Measurements from ENCODE around the gene TSPAN18. TPM values are rescaled to one million over a fixed set of nuclear protein-coding genes. Genes with fewer than 3 reads are reported as not detected.

TSPAN18 gene
- total and polyA plus RNA-seq, 2 experiments from 2014 or later = 6.0 to 10.6 TPM

GRCh38 chr11:44930588-44931302 lies 204.0 kb downstream of the TSPAN18 start:
- ATAC-seq (no peak; the same call in 2 of the 3 replicates), DNase-seq (ENCODE audit: low spot score) (no peak)
- H3K36me3 Mint-ChIP-seq (ENCODE audit: low read depth) = peaks cover 9% of the 10 kb centered on the region; the same call in 1 of the 3 replicates
- Histone ChIP-seq H4K20me1 (replicated peaks; ENCODE audit: insufficient read depth) (no peaks in the 10 kb centered on the region), H2AFZ (no peak overlapping the region), H3K36me3 (ENCODE audit: insufficient read depth) (no peaks in the 10 kb centered on the region), H3K27ac (ENCODE audit: low read depth) (no peak overlapping the region), H3K4me1 (ENCODE audit: insufficient read depth) (peaks cover 16% of the 10 kb centered on the region), H3F3A (replicated peaks; ENCODE audit: low read depth) (no peaks in the 10 kb centered on the region), H3K4me2 (0 out of 2 replicates have a peak overlapping the region, but pooled peaks have one; percentile 32), H3K4me3 (no peak overlapping the region), H3K9me2 (ENCODE audit: insufficient read depth) (no peaks in the 10 kb centered on the region), H3K27me3 (ENCODE audit: insufficient read depth) (no peaks in the 10 kb centered on the region), H3K79me2 (replicated peaks; ENCODE audit: insufficient read depth) (no peaks in the 10 kb centered on the region)
- H3K9me3 Mint-ChIP-seq = no peaks in the 10 kb centered on the region
- peaks cover 39% of the 10 kb centered on the region for H3K4me1 Mint-ChIP-seq
- H3K27ac Mint-ChIP-seq = no peak overlapping the region
- TF ChIP-seq REST (IDR thresholded peaks at IDR 0.05; ENCODE audit: unreplicated experiment) (no peak), CTCF (conservative IDR thresholded peaks at IDR 0.05; ENCODE audit: low read depth in 2 of 2) (no peak), ZNF331 (CRISPR knock-in tag; IDR thresholded peaks at IDR 0.05; ENCODE audit: low read depth) (no peak), CREB1 (CRISPR knock-in tag; IDR thresholded peaks at IDR 0.05; ENCODE audit: low read depth) (no peak), NANOG (IDR thresholded peaks at IDR 0.05; ENCODE audit: borderline replicate concordance) (no peak), ZNF462 (CRISPR knock-in tag; IDR thresholded peaks at IDR 0.05) (no peak), ETS1 (IDR thresholded peaks at IDR 0.05) (no peak), ZNF114 (CRISPR knock-in tag; IDR thresholded peaks at IDR 0.05) (no peak), EZH2phosphoT487 (IDR thresholded peaks at IDR 0.05; ENCODE audit: unreplicated experiment) (no peak), STAT1 (IDR thresholded peaks at IDR 0.05; ENCODE audit: unreplicated experiment) (no peak), EZH2 (IDR thresholded peaks at IDR 0.05; ENCODE audit: low read depth, unreplicated experiment) (no peak), JUNB (IDR thresholded peaks at IDR 0.05; ENCODE audit: unreplicated experiment) (no peak), POLR2AphosphoS5 (IDR thresholded peaks at IDR 0.05; ENCODE audit: low read depth) (no peak)
- H3K4me3 Mint-ChIP-seq = no peak overlapping the region; the same call in 2 of the 3 replicates
- peaks cover 32% of the 10 kb centered on the region for H3K27me3 Mint-ChIP-seq (ENCODE audit: insufficient read depth, low read depth, poor library complexity)

Data from GM23338 (cell line).